Endometrial microvascular endothelial cells (primary cell): Measurements from ENCODE around the gene CCDC69. TPM values are rescaled to one million over a fixed set of nuclear protein-coding genes. Genes with fewer than 3 reads are reported as not detected.
"Not testable (repeated sequence)": the region's sequence is repeated elsewhere in the genome, so short reads cannot be mapped to it uniquely, and the experiment has no call there.

Experiments
- in situ Hi-C: cut with HindIII; loops from 2 replicates; pipeline ENCODE4 v1.10.0; 2017; ENCODE audit warnings: low sequenced_read_pairs, low pct_unique_long_range_greater_than_20kb; ENCODE audit errors: inconsistent ontology term
- total RNA-seq: library from RNA; depleted of rRNA; stranded (reverse); fragments of >200 nt; gene quantifications from one replicate; pipeline ENCODE4 v1.2.3, GENCODE V29; 2015; ENCODE audit errors: inconsistent ontology term

CCDC69 gene
- total RNA-seq: 28.3 TPM

DNA sequence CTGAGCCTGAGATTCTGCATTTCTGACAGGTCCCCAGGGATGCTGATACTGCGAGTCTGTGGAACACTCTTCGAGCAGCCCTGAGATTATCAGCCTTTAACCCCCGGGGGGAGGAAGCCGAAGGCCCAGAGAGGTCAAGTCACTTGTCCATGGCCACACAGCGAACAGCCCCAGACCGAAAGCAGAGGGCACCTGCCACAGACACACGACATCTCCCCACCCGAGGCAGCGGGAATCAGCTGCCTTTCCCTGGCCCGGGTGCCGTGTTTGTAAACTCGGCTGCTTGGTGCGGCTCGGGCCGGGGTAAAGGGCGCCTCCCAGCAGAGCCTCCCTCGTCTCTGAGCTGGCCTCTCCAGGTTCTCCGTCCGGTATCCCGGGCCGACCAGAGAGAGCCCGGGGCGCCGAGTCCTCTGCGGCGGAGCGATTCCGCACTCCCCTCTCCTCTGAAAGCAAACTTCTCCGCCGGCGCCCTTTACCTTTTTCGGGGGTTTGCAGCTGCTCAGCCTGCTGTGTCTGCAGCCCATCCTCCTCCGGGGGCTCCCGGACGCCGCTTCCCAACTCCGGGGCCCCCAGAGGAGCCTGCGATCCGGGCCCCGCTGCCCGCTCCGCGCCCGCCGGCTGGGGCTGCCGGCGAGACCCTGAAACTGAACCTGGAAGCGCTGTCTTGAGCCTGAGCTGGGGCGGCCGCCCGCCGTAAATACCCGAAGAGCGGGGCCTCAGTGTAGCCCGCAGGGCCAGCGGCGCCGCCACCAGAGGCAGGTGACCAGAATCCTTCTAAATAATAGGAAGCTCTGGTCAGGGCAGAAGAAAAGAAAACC is at the start of gene CCDC69:
Gene CCDC69, minus strand, starts transcription at position 646 of the 818 bp plus-strand sequence. Its CDS starts 122 bp downstream, at position 524.
- in situ Hi-C loops: no loop called here

DNA sequence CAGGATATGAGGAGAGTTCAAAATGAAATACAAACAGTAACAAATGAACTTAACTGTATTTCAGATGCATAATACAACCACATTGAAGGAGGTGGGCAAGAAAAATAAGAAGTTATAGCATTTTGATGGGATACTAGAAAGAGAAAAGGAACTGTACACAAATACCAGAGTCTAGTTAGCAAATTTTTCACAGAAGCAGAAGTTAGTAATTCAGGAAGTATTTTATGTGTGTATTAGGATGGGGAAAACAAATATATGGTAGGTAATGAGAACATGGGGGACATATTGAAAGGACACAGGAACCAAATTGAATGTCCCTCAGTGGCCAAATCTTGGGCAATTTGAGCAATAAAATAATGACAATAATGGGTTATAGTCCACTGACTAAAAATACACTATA is 47.4 kb upstream of the CCDC69 start:
- in situ Hi-C loops: no loop called here

- in situ Hi-C loops: no loop called here
Observed at GRCh38 chr5:151270599-151270998, 46.7 kb upstream of the CCDC69 start.

DNA sequence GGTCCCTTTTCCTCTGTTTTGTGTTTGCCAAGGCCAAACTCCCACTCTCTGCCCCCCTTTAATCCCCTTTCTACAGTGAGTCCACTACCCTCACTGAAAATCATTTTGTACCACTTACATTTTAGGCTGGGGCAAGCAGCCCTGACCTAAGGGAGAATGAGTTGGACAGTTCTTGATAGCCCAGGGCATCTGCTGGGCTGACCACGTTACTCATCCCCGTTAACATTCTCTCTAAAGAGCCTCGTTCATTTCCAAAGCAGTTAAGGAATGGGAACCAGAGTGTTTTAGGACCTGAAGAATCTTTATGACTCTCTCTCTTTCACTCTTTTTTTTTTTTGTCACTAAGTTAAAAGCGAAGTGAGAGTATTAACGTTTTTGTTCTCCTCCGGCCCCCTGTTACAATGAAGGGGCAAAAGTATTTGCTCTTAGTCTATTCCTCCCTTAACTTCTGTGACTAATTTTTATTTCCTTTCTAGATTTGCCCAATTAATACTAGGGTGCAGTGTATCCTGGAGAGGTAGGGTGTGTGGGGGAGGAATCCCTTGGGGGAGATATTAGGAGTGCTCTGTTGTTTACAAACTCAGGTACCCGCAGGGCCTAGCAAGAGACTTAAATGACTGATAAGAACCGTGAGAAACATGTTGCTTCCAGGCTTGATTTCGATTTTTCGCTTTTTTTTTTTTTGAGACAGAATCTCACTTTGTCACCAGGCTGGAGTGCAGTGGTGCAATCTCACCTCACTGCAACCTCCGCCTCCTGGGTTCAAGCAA is 43.8 kb upstream of the CCDC69 start:
- in situ Hi-C loops: no loop called here

DNA sequence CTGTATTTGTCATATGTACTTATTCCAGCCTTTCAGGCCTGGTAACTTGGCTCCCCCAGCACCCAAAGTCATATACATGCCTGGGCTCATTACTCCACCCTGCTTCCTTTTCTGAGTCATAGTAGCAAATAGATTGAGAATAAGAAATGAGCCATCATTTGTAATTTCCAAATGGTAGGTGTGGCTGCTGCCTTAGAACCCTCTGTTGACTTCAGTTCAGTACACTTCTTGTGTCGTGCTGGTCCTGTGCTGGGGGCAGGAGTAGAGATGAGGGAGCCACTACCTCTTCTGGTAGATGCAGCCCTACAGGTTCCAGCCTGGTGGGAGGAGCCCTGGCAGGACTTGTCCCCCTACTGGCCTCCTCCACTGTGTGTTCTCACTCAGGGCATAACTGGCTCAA is 40.2 kb upstream of the CCDC69 start:
- in situ Hi-C loops: no loop called here

DNA sequence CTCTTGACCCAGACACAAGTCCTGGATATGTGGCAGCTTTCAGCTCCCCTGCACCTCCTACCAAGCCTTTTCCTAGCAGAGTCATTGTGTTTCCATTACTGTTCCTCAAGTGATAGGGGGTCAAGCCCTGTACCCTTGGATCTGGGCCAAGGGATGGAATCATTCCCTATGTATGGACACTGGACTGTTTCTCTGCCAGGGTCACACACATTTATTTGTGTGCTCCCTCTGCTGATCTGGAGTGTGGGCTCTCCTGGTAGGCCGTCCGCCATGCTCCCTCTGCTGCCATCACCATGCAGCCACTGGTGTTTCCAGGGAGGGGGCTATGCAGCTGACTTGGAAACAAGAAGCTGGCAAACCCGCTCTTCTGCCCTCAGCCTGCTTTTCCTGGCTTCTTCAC is 38.6 kb upstream of the CCDC69 start:
- in situ Hi-C loops: no loop called here

- in situ Hi-C loops: no loop called here
Observed at GRCh38 chr5:151259931-151260330, 36.0 kb upstream of the CCDC69 start.

- in situ Hi-C loops: no loop called here
Observed at GRCh38 chr5:151258816-151259215, 34.9 kb upstream of the CCDC69 start.

GRCh38 chr5:151258201-151258611 is 34.3 kb upstream of the CCDC69 start:
- in situ Hi-C loops: no loop called here

DNA sequence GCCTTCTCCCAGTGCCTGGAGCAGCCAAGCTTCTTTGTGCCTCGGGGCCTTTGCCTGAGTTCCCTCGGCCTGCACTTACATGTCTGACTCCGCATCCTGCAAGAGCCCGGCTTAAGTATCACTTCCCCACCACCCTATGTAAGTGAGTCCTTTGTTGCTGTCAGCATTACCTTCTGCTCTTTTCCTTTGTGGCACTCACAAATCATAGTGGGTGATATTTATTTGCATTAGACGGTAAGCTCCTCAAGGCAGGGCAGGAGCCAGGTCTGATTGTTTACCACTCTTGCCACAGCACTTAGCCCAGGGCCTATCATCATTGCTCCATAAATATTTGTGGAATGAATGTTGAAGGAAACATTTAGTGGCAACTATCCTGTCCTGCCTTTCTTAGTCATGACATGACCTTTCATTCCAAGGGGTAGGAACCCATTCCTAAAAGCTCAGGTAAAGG is 33.9 kb upstream of the CCDC69 start:
- in situ Hi-C loops: no loop called here

DNA sequence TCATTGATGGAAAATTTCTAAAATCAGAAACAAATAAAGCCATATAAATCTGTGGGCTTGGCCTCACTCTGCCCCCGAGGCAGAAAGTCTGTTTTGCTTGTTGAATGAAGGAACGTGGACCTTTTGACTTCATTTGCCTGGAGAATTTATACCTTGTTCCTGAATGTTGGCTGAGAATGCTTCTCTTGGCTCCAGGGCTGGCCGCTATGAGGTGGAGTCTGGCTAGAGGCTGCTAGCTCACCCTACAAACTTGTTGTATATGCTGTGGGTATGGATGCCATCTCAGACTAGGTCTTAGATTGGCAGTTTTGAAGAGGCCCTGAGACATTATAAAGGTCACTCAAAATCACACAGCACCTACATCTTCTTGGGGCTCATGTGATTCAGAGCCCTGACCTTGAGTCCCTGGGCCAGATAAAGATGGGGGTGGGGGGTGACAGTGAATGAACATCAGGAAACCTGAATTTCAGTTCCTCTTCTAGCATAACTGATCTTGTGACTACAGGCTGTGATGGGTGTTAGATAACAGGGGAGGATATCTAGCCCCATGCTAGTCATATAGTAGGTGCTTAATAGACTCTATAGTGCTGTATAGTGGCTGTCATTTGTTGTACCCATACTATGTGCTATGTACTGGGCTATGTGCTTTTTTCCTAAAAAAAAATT is 31.9 kb upstream of the CCDC69 start:
- in situ Hi-C loops: no loop called here

- in situ Hi-C loops: not testable (repeated sequence)
Observed at GRCh38 chr5:151254990-151255389, 31.1 kb upstream of the CCDC69 start.

DNA sequence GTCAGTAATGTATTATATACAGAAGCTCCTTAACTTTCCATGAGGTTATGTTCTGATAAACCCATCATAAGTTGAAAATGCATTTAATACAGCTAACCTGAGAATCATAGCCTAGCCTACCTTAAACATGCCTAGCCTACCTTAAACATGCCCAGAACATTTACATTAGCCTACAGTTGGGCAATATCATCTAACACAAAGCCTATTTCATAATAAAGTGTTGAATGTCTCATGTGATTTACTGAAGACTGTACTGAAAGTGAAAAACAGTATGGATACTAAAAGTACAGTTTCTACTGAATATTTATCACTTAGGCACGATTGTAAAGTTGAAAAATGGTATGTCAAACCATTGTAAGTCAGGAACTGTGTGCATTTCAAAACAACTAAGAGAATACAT is 30.7 kb upstream of the CCDC69 start:
- in situ Hi-C loops: no loop called here

DNA sequence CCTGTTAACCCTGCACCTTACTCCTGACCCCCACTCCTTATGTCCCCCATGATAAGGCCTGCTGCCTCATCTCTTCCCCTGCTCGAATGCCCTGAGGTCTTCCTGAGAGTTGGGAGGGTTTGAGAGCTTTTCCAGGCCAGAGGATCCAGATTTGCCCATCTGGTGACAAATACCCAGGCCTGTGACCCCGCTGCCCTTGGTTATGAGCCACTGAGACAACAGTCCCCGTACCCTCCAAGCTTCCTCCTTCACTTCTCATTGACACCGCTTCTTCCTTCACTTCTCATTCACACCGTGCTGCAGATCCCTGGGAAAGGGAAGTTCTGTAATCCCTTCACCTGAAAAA is 29.7 kb upstream of the CCDC69 start:
- in situ Hi-C loops: no loop called here

- in situ Hi-C loops: no loop called here
Observed at GRCh38 chr5:151252762-151253604, 29.1 kb upstream of the CCDC69 start, which contains the start of gene GM2A. GM2A (plus strand) TSS chr5:151253185; CDS start chr5:151253217, 32 bp downstream.

DNA sequence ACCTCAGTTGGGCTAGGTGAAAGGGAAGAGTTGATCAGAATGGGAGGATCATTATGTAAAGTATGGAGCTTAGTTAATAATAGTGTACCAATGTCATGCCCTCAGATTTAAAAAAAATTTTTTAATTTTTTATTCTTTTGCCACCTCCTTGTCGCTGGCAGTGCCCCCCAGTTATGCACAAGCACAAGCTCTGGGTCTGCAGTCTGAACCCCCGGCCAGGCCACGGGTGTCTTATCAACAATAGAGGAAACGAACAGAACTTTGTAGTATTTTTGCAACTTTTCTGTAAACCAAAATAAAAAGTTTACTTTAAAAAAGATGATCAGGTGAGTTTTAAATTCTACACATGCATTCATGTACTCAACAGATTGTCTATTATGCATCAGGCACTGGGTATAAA is 27.7 kb upstream of the CCDC69 start:
- in situ Hi-C loops: no loop called here

DNA sequence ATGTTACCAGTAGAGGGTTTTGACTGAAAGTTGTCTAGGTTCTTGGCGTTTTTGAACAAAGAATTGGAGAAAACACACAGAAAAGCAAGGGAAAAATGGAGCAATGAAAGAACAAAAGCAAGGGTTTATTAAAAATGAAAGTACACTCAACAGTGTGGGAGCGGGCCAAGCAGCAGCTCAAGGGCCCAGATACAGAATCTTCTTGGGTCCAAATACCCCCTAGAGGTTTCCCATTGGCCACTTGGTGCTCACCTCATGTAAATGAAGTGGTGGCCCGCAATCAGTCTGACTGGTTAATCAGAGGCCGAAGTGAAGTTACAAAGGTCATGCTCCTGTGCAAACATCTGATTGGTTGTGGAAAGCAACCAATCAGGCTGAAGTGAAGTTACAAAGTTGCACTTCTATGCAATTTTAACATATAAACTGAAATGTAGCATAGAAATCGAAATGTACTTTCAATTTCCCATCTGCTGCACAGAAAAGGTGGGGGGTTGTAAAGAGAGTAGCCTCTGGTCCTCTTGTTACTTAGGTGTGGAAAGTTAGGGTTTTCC is 27.2 kb upstream of the CCDC69 start:
- in situ Hi-C loops: no loop called here

GRCh38 chr5:151250346-151251000 is 26.6 kb upstream of the CCDC69 start:
- in situ Hi-C loops: no loop called here
